Endothelial cell of umbilical vein (primary cell): Measurements from ENCODE around the gene ZSCAN26. TPM values are rescaled to one million over a fixed set of nuclear protein-coding genes. Genes with fewer than 3 reads are reported as not detected.

Source experiments
- BruUV-seq: library from RNA; stranded (reverse); fragments of 400-500 nt; replicated peaks from 2 replicates; lab custom pipeline; 2021; lab: Mats Ljungman, UMichigan
- CTCF ChIA-PET: fragments of 300-600, 350-600 bp; sonication (Branson Sonifier 250); formaldehyde crosslinking; loops from one replicate; lab custom pipeline; 2021; ENCODE audit warnings: antibody characterized with exemption, inconsistent platforms; lab: Charles Lee
- POLR2A ChIA-PET: fragments of 300-600, 350-600 bp; sonication (Branson Sonifier 250); formaldehyde crosslinking; loops from one replicate; lab custom pipeline; 2021; ENCODE audit warnings: antibody characterized with exemption, inconsistent platforms; lab: Charles Lee
- DNase-seq: peaks from one replicate; pipeline ENCODE4 v3.0.0-alpha.2; 2011; ENCODE audit warnings: low read depth, low spot score
- FAIRE-seq: peaks from 2 replicates; lab custom pipeline; 2011; peaks lifted over from hg19 to GRCh38; lab: Jason Lieb, UNC
- H2AFZ ChIP-seq: 2 replicates; pipeline ENCODE4 v1.6.0; 2012; ENCODE audit warnings: low read depth, low read length, control low read depth, inconsistent platforms
- H3K27ac ChIP-seq: 2 replicates; pipeline ENCODE4 v1.5.1; 2011; ENCODE audit warnings: low read depth, mild to moderate bottlenecking, control low read depth, low read length, moderate library complexity; ENCODE audit not compliant: insufficient read depth
- H3K27me3 ChIP-seq, 2 experiments: 2 replicates each; pipeline versions ENCODE4 v1.6.0 to v1.6.1; 2011; ENCODE audit warnings: low read length in 2 of 2, mixed read lengths in 1 of 2; ENCODE audit not compliant: control insufficient read depth in 2 of 2, insufficient read depth in 2 of 2
- H3K36me3 ChIP-seq, 2 experiments: 2 replicates in 1 of 2; 3 replicates in 1 of 2; pipeline ENCODE4 v1.5.1; 2011; ENCODE audit warnings: low read length in 2 of 2, mild to moderate bottlenecking in 1 of 2, moderate library complexity in 1 of 2; ENCODE audit not compliant: control insufficient read depth in 2 of 2, insufficient read depth in 2 of 2; ENCODE audit errors: extremely low read depth in 1 of 2
- H3K4me1 ChIP-seq: 3 replicates; pipeline ENCODE4 v1.5.1; 2011; ENCODE audit warnings: mild to moderate bottlenecking, low read length; ENCODE audit not compliant: control insufficient read depth, insufficient read depth; ENCODE audit errors: extremely low read depth
- H3K4me2 ChIP-seq: 2 replicates; pipeline ENCODE4 v1.6.1; 2011; ENCODE audit warnings: low read length, control low read depth, mixed read lengths; ENCODE audit not compliant: insufficient read depth
- H3K4me3 ChIP-seq, 3 experiments: fragments of 200-600 bp in 1 of 3; sonication (generic), shearing (Covaris generic) in 1 of 3; replicated peaks in 1 of 3; 2 replicates each; pipeline ENCODE4 v1.5.1; 2011 to 2016; ENCODE audit warnings: control low read depth in 3 of 3, low read length in 3 of 3, mild to moderate bottlenecking in 2 of 3, inconsistent platforms in 1 of 3, low read depth in 1 of 3, moderate library complexity in 1 of 3; ENCODE audit not compliant: insufficient read depth in 1 of 3
- H3K79me2 ChIP-seq: 2 replicates; pipeline ENCODE4 v1.6.0; 2012; ENCODE audit warnings: low read length, inconsistent platforms; ENCODE audit not compliant: control insufficient read depth, insufficient read depth
- H3K9ac ChIP-seq: replicated peaks from 2 replicates; pipeline ENCODE3; 2011; ENCODE audit warnings: low read length, control low read depth; ENCODE audit not compliant: insufficient read depth; ENCODE audit errors: extremely low read depth
- H3K9me1 ChIP-seq: replicated peaks from 3 replicates; pipeline ENCODE4 v1.6.0; 2011; ENCODE audit warnings: mild to moderate bottlenecking, low read length; ENCODE audit not compliant: control insufficient read depth, insufficient read depth; ENCODE audit errors: extremely low read depth
- H3K9me3 ChIP-seq: replicated peaks from 2 replicates; pipeline ENCODE4 v1.5.1; 2012; ENCODE audit warnings: low read length, inconsistent platforms; ENCODE audit not compliant: control insufficient read depth, insufficient read depth
- H4K20me1 ChIP-seq: replicated peaks from 2 replicates; pipeline ENCODE3; 2011; ENCODE audit warnings: mild to moderate bottlenecking, low read length; ENCODE audit not compliant: control insufficient read depth, insufficient read depth; ENCODE audit errors: extremely low read depth
- EZH2 ChIP-seq: IDR thresholded peaks from 2 replicates; pipeline ENCODE4 v1.6.1; 2012; ENCODE audit warnings: borderline replicate concordance, low read depth, mild to moderate bottlenecking, moderate library complexity, low read length, inconsistent platforms; ENCODE audit not compliant: severe bottlenecking
- GATA2 ChIP-seq: IDR thresholded peaks from 2 replicates; pipeline ENCODE4 v1.7.0; 2011; ENCODE audit warnings: low read depth, mild to moderate bottlenecking, moderate library complexity, mixed read lengths, low read length; ENCODE audit not compliant: insufficient read length, insufficient read depth
- MYC ChIP-seq: IDR thresholded peaks from one replicate; pipeline ENCODE4 v1.6.1; 2011; ENCODE audit warnings: mild to moderate bottlenecking, low read depth, low read length
- dilution Hi-C: fragments of 300-500 bp; cut with MboI; formaldehyde crosslinking; loops from one replicate; pipeline ENCODE4 v1.15.0; 2019; ENCODE audit warnings: low sequenced_read_pairs; ENCODE audit not compliant: extremely low pct_ligation_motif_present
- intact Hi-C: fragments of 100-400 bp; cut with micrococcal nuclease; formaldehyde crosslinking; loops from one replicate; pipeline ENCODE4 v1.10.0; 2022
- polyA plus RNA-seq, 4 experiments: library from polyadenylated mRNA; depleted of rRNA in 3 of 4; stranded (reverse) in 3 of 4; unstranded in 1 of 4; fragments of >200 nt; gene quantifications; 2 replicates each; pipeline versions ENCODE4 v1.2.1 to v1.2.3, GENCODE V29; 2011 to 2012; ENCODE audit warnings: missing spikeins in 1 of 4
- total RNA-seq: library from RNA; stranded (reverse); gene quantifications from 2 replicates; pipeline ENCODE4 v1.2.3, GENCODE V29; 2021
- TF ChIP-seq, protein P1 (sequence below), 2 donors: IDR thresholded peaks; 1 replicate in 1 of 2; 2 replicates in 1 of 2; pipeline ENCODE4 v1.5.1; 2011; ENCODE audit warnings: low read length in 2 of 2, mild to moderate bottlenecking in 2 of 2, moderate library complexity in 2 of 2, control low read depth in 1 of 2, inconsistent platforms in 1 of 2, low read depth in 1 of 2; ENCODE audit not compliant: insufficient read depth in 1 of 2; ENCODE audit errors: extremely low read depth in 1 of 2
- TF ChIP-seq, protein P2 (sequence below): IDR thresholded peaks from 2 replicates; pipeline ENCODE4 v1.6.1; 2011; ENCODE audit not compliant: insufficient read depth, insufficient read length

The ZSCAN26 gene
- total and polyA plus RNA-seq, 2 donors (not counting 3 experiments of a cell fraction or from before 2014, with no cell fraction given), result 12.8 to 14.1 TPM

DNA sequence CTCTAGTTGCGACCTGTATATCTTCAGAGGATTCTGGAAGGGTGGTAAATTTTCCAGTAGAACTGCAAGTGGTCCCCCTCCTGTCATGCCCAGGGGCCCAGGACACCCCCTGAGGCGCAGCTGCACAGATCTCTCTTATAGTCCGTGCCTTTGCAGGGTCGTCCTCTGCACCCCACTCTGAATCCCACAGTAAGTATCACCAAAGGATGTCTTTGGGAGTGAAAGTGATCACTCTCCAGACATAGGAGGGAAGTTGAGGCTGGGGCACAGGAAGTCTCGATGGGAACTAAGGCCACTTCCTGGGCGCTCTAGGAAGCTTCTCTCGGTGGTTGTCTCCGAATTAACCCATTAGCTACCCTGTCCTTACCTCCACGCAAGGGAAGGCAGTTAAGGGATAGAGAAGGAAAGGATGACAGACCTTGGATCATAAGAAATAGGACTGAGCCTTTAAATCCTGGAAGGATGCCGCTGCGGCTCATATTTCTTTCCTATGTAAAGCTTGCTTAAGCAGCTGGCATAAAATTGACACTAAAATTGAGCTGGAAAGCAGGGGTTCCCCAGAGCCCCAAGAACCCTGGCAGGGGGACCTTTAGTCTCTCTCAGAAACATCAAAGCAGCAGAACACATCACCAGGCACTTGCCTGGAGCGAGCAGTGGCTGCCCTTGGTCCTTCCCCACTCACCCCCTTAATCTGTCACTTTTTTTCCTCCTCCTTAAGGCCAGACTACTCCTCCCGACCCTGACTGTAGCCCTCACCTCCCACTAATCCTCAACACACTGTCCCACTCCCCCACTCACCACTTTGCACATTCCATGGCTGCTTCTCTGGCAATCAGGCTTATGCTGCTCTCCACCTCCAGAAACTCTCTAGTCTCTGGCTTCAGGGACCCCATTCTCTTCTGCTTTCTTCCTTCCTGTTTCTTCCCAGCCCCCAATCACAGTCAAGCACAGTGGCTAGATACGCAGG is 14.7 kb upstream of the ZSCAN26 start, which contains the start of gene ZKSCAN4:
TSS of gene ZKSCAN4 (minus strand) at position 261 of the 967 bp plus-strand sequence. CDS start 289 bp downstream, outside the sequence.
- CTCF ChIA-PET, result interaction anchor here (0.7 to 3.9 kb wide), 7 partner anchors 12 to 104 kb away, joined by 3 to 22 read pairs (median 7); partner anchors contain the start of genes PGBD1, ZSCAN26 and ZSCAN9
- H3K4me1 ChIP-seq, result peaks cover 12% of the 10 kb centered on the region
- dilution Hi-C loops (no loop called here), intact Hi-C loops (loop anchor here (1.0 to 2.0 kb wide), 6 partner anchors 15 to 131 kb away; partner anchors contain the start of genes PGBD1, ZKSCAN8, ZSCAN26 and ZSCAN9)
- H2AFZ ChIP-seq, result peak within 1 kb of the TSS; percentile 82
- H3K27me3 ChIP-seq, result no peaks in the 10 kb centered on the region
- no peaks in the 10 kb centered on the region for H3K9me3 ChIP-seq
- H3K36me3 ChIP-seq, result peaks cover 0 to 3% of the 10 kb centered on the region in 2 experiments
- H4K20me1 ChIP-seq, result no peaks in the 10 kb centered on the region
- DNase-seq, result peak; percentile 83
- H3K79me2 ChIP-seq, result no peaks in the 10 kb centered on the region
- peak within 1 kb of the TSS; percentile 85 to 89 (median 85) for H3K4me3 ChIP-seq
- POLR2A ChIA-PET, result interaction anchor here (0.8 to 1.2 kb wide), 4 partner anchors 15 to 111 kb away, joined by 3 to 13 read pairs (median 5); partner anchors contain the start of genes PGBD1, ZKSCAN8 and ZSCAN26
- no peak for TF ChIP-seq GATA2
- no peak for TF ChIP-seq EZH2
- TF ChIP-seq MYC, result no peak
- TF ChIP-seq, protein P1, sequence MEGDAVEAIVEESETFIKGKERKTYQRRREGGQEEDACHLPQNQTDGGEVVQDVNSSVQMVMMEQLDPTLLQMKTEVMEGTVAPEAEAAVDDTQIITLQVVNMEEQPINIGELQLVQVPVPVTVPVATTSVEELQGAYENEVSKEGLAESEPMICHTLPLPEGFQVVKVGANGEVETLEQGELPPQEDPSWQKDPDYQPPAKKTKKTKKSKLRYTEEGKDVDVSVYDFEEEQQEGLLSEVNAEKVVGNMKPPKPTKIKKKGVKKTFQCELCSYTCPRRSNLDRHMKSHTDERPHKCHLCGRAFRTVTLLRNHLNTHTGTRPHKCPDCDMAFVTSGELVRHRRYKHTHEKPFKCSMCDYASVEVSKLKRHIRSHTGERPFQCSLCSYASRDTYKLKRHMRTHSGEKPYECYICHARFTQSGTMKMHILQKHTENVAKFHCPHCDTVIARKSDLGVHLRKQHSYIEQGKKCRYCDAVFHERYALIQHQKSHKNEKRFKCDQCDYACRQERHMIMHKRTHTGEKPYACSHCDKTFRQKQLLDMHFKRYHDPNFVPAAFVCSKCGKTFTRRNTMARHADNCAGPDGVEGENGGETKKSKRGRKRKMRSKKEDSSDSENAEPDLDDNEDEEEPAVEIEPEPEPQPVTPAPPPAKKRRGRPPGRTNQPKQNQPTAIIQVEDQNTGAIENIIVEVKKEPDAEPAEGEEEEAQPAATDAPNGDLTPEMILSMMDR (IDR thresholded peaks at IDR 0.05; ENCODE audit: extremely low read depth in 1 of 2, insufficient read depth in 1 of 2, low read depth in 1 of 2, low read length in 2 of 2), result no peak
- TF ChIP-seq, protein P2, sequence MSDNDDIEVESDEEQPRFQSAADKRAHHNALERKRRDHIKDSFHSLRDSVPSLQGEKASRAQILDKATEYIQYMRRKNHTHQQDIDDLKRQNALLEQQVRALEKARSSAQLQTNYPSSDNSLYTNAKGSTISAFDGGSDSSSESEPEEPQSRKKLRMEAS, result no peak
- H3K4me2 ChIP-seq, result peak within 1 kb of the TSS; percentile 88
- no peaks in the 10 kb centered on the region for H3K9me1 ChIP-seq
- FAIRE-seq, result peak; percentile 74
- no TSS peak for BruUV-seq
- peak within 1 kb of the TSS; percentile 62 for H3K9ac ChIP-seq
- no peak within 1 kb of the TSS for H3K27ac ChIP-seq
